ENCODE data around the gene MGAM2. TPM values are rescaled to one million over a fixed set of nuclear protein-coding genes. Genes with fewer than 3 reads are reported as not detected.

The MGAM2 gene
- total RNA-seq, 4 donors from 2014 or later = 8.4 to 84.5 (median 46.8) TPM

GRCh38 chr7:142150869-142151268 is 39.4 kb downstream of the MGAM2 start:
- H3K27ac ChIP-seq = no peak overlapping the region
- H3K9me3 ChIP-seq = no peaks in the 10 kb centered on the region
- intact Hi-C loops (cut with DNase I; ENCODE audit: low total_unique reads) (no loop called here), in situ Hi-C loops (cut with MboI; ENCODE audit: low pct_ligation_motif_present in 1 of 4, low pct_unique_long_range_greater_than_20kb in 1 of 4, low sequenced_read_pairs in 3 of 4) (no loop called here)
- TF ChIP-seq EP300 (IDR thresholded peaks at IDR 0.05; ENCODE audit: low read depth) (no peak), POLR2AphosphoS5 (IDR thresholded peaks at IDR 0.05) (no peak), POLR2A (IDR thresholded peaks at IDR 0.05) (no peak)
- TF ChIP-seq, protein P1, sequence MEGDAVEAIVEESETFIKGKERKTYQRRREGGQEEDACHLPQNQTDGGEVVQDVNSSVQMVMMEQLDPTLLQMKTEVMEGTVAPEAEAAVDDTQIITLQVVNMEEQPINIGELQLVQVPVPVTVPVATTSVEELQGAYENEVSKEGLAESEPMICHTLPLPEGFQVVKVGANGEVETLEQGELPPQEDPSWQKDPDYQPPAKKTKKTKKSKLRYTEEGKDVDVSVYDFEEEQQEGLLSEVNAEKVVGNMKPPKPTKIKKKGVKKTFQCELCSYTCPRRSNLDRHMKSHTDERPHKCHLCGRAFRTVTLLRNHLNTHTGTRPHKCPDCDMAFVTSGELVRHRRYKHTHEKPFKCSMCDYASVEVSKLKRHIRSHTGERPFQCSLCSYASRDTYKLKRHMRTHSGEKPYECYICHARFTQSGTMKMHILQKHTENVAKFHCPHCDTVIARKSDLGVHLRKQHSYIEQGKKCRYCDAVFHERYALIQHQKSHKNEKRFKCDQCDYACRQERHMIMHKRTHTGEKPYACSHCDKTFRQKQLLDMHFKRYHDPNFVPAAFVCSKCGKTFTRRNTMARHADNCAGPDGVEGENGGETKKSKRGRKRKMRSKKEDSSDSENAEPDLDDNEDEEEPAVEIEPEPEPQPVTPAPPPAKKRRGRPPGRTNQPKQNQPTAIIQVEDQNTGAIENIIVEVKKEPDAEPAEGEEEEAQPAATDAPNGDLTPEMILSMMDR (IDR thresholded peaks at IDR 0.05) = no peak
- H3K4me3 ChIP-seq = no peak overlapping the region
- no peaks in the 10 kb centered on the region for H3K27me3 ChIP-seq
- H3K36me3 ChIP-seq = no peaks in the 10 kb centered on the region
- peaks cover 0 to 12% (median 4%) of the 10 kb centered on the region in 4 donors for H3K4me1 ChIP-seq
- no peak for DNase-seq
- WGBS, 2 donors (ENCODE audit: low coverage in 1 of 2) = 72 to 80% methylated on average over 2 of the region's 2 CpGs

DNA sequence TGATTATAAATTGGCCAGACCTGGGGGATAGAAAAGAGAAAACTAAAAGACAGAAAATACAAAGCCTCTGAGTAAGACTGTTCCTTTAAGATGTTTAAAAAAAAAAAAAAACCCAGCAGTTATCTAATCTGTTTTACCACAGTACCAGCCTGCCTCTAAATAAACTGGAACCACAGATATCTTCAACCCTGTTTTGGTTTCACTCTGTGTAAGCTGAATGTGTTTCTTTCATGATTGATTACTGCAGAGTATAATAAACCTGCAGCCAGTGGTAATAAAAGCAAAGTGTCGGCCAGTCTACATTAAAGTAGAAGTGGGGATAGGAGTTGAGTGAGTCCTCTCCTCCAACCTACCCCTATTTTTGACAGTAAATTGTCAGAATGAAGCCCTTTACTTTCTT is 40.6 kb downstream of the MGAM2 start:
- no peak for TF ChIP-seq POLR2A (IDR thresholded peaks at IDR 0.05)
- TF ChIP-seq, protein P1 (IDR thresholded peaks at IDR 0.05) = no peak
- no peak for TF ChIP-seq POLR2AphosphoS5 (IDR thresholded peaks at IDR 0.05)
- no peak for TF ChIP-seq EP300 (IDR thresholded peaks at IDR 0.05; ENCODE audit: low read depth)
- Histone ChIP-seq H3K27me3 (no peaks in the 10 kb centered on the region), H3K36me3 (no peaks in the 10 kb centered on the region), H3K9me3 (no peaks in the 10 kb centered on the region), H3K4me1 (peaks cover 0 to 12% (median 4%) of the 10 kb centered on the region in 4 donors), H3K27ac (peak overlapping the region in 2 of 4 donors; percentile 16 to 62), H3K4me3 (no peak overlapping the region)
- no peak for DNase-seq
- in situ Hi-C loops (cut with MboI; ENCODE audit: low pct_ligation_motif_present in 1 of 4, low pct_unique_long_range_greater_than_20kb in 1 of 4, low sequenced_read_pairs in 3 of 4) = no loop called here
- 0 to 18% methylated on average over 1 of the region's 1 CpG for WGBS, 2 donors (ENCODE audit: low coverage in 1 of 2)
- intact Hi-C loops (cut with DNase I; ENCODE audit: low total_unique reads) = no loop called here

GRCh38 chr7:142153400-142153799 is 41.9 kb downstream of the MGAM2 start:
- Histone ChIP-seq H3K36me3 (no peaks in the 10 kb centered on the region), H3K9me3 (no peaks in the 10 kb centered on the region), H3K4me1 (peaks cover 0 to 12% (median 4%) of the 10 kb centered on the region in 4 donors), H3K27me3 (no peaks in the 10 kb centered on the region), H3K27ac (no peak overlapping the region), H3K4me3 (no peak overlapping the region)
- in situ Hi-C loops (cut with MboI; ENCODE audit: low pct_ligation_motif_present in 1 of 4, low pct_unique_long_range_greater_than_20kb in 1 of 4, low sequenced_read_pairs in 3 of 4) = no loop called here
- WGBS, 2 donors (ENCODE audit: low coverage in 1 of 2) = 78 to 81% methylated on average over 4 of the region's 4 CpGs
- DNase-seq = peak; percentile 25
- intact Hi-C loops (cut with DNase I; ENCODE audit: low total_unique reads) = no loop called here
- TF ChIP-seq EP300 (IDR thresholded peaks at IDR 0.05; ENCODE audit: low read depth) (no peak), POLR2A (IDR thresholded peaks at IDR 0.05) (no peak), POLR2AphosphoS5 (IDR thresholded peaks at IDR 0.05) (no peak)
- TF ChIP-seq, protein P1 (IDR thresholded peaks at IDR 0.05) = peak in 3 of 5 experiments; percentile 22 to 24 (median 22)

DNA sequence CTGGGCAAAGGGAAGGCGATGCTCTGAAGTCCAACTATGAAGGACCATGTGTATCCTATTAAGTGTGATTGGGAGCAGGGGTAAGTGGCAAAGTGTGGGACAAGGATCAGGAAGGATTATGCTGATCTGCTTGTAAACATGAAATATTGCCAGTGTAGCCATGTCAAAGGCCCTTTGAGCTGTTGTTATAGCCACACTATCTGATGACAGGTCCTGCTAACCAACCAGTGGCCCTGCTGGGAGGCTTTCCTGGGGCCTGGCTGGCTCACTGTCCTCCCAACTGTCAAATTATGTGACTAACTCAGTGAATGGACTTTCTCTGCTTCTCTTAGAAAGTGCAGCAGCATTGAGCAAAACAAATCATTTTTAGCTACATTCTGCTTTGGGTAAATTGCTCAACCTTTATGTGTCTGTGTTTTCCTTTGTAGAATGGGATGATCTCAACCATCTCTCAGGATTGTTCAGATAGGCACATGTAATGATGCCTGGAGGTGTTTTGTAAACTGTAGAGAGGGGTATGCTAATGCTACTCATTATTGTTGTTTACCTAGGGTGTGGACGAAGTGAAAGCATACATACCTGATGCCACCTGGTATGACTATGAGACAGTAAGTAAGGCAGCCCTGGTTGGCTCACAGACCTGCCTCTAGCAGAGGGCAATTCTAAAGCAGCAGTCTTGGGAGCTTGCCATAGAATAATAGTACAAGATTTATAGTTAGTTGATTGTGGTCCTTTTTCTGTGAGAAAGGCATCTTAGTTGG is 47.4 kb downstream of the MGAM2 start:
- TF ChIP-seq POLR2A (IDR thresholded peaks at IDR 0.05) = no peak
- Histone ChIP-seq H3K27ac (no peak overlapping the region), H3K4me1 (no peaks in the 10 kb centered on the region), H3K9me3 (no peaks in the 10 kb centered on the region), H3K4me3 (no peak overlapping the region), H3K27me3 (no peaks in the 10 kb centered on the region), H3K36me3 (no peaks in the 10 kb centered on the region)
- WGBS, 2 donors (ENCODE audit: low coverage in 1 of 2) = 67 to 100% methylated on average over 1 to 2 of the region's 2 CpGs
- no peak for DNase-seq
- in situ Hi-C loops (cut with MboI; ENCODE audit: low pct_ligation_motif_present in 1 of 4, low pct_unique_long_range_greater_than_20kb in 1 of 4, low sequenced_read_pairs in 3 of 4) = no loop called here
- intact Hi-C loops (cut with DNase I; ENCODE audit: low total_unique reads) = no loop called here

Measured in transverse colon (tissue), 4 donors.